NCI-H1436 treated with DMSO at 0.1 percent for 48 hours (cell line): ENCODE results near the gene PSKH1.
A peak's percentile ranks its signal among the peaks of the same experiment; 100 is the strongest.

ENCODE experiments used
- DNase-seq: peaks from one replicate; lab custom pipeline; 2025; lab: John Stamatoyannopoulos, UW

PSKH1 gene

DNA sequence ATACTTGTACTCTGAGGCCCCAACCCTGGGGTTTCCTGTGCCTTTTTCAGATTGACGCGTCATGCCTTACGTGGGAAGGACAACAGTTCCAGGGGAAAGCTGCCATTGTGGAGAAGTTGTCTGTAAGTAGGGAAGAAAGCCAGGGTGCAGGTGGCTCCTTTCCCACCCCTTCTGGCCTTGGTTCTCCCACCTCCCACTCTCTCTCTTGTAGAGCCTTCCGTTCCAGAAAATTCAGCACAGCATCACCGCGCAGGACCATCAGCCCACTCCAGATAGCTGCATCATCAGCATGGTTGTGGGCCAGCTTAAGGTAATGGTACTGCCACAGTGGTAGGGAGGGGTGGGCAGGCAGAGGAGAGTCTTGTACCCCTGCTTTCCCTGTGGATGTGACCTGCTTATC is 24.8 kb upstream of the PSKH1 start:
- no peak for DNase-seq

DNA sequence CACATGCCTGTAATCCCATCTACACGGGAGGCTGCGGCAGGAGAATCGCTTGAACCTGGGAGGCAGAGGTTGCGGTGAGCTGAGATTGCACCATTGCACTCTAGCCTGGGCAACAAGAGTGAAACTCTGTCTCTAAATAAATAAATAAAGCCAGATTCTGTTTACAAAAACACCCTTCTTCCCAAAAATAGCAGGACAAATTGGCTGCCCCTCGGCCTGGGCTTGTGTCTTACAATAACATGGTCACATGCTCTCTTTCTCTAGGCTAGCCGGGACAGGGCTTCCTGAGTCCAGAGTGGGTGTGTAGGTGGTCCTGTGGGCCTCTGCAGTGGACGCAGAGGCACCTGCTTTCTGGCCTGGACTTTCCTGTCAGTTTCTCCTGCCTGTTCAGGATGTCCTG is 23.4 kb upstream of the PSKH1 start:
- no peak for DNase-seq

DNA sequence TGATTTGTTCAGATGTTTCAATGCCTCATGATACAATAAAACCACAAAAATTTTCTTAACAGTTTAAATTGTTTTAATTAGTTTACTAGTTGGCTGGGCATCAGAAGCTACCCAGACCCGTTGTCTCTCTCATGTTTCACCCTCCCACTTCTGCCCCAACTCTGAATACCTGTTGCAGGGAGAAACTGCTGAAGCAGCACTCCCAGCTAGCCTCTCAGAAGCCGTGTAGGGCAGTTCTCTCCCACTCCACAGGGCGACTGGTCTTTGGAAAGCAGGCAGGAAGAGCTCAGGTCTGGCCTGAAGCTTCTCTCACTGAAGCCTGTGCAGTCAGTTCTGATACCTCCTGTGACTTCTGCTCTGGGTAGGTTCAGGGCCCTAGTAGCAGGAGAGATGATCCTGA is 21.8 kb upstream of the PSKH1 start:
- no peak for DNase-seq

DNA sequence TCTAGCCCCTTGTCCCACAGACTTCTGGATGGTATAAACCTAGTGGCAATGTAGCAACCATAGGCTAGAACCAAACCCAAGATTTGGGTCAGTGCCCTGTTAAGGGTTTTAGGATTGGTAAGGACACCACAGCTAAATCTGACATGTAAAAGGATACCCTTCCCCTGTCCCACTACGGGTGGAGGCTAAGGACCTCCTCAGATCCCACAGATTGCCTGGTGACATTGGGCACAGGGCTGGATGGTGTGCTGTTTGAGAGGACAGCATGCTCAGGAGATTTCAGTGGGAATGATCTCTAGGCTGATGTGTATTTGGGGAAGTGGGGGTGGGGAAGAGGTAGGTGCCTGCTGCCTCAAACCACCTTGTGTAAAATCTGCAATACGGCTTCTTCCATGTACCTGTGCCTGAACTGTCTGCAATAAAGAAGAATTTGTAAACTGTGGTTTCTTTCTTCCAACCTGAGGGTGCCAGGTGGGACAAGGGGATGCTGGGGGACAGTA is 20.9 kb upstream of the PSKH1 start:
- no peak for DNase-seq

DNA sequence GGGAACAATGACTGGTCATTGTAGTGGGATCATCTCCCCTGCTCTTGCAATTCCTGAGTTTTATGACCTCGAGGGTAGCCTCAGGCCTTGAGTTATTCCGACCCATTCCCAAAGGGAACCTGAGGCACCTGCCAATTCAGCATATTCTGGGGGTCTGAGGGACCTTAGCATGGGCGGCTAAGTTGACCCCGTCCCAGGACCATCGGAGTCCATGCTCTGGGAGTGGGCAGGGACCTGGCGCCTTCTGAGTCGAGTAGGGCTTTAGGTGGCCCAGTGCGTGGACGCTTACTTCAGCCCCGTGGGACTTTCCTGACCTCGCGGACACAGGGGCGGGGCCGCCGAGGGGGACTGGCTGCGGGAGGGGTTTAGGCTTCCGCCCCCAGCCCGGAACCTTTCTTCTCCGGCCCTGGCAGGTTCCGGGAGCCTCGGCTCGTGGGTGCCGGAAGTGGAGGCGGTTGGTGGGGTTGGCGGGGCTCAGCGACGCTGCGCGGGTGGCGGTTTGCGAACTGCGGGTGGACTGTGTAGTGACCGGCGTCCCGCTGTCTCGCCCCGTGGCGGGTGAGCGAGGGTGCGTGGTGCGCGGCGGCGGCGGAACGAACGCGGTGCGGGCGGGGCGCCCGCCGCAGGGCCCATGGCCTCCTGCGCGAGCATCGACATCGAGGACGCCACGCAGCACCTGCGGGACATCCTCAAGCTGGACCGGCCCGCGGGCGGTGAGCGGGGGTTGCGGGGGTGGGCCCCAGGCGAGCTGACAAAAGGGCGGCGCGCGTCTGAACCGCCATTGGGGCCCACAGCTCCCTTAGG is 20.2 kb upstream of the PSKH1 start, which contains the start of gene EDC4:
Gene EDC4, plus strand, starts transcription at position 422 of the 804 bp plus-strand sequence. Its CDS starts 210 bp downstream, at position 632.
- DNase-seq: no peak

DNA sequence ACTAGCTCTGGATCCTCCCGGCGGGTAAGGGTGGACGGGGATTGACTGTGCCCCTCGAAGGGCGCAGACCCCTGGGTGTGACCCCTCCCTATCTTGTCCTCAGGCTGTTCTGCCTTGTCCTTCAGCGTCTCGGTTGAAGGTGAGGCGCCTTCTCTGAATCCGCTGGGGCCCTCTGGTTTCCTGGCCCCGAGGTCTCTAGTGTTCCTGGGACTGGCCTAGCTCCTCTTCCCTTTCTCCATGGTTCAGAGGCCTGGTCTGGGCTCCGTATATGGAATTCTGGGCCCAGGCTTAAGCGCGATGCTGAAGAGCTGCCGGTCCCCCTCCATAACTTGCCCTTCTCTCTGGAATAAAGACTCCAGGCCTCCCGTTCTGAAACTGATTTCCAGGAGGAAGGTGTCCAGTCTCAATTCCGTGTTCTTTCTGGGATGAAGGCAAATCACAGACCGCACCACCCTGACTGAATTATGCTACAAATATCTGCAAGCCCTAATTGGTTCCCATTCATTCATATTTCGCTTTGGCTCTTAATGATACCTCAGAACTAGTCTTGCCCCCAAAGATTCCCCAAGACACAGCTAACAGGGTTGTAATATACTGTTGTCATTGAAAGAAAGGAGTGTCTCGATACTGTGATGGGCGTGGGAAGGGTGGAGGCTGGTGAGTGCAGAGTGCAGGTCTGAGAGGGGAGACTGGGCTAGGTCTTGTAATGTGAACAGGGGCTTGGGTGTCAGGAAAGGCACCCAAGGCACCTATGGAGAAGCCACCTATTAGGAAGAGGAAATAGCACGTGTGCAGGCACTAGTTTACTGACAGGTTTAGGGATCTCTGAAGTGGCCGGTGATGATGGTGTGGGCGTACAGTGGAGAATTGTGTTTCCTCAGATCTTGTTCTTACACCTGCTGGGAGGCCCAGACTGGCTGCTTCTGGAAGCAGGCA is 19.4 kb upstream of the PSKH1 start:
- DNase-seq: no peak

DNA sequence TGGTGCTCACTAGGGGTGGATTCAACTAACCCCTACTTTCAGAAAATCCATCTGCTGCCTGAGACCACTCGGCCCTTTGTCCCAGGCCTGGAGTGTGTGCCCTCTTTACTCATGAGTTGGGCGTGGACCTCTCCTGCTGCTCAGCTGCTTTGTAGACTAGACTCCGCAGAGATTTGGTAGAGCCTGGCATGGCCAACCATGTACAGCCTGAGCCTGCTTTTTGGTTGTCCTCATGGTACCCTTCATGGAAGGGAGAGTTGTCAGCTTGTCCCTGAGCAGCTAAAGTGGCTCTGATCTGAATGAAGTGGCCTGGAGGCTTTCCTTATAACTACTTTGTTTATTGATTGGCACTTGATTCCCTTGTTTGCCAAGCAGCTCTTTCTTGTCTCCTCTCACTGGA is 18.7 kb upstream of the PSKH1 start:
- no peak for DNase-seq

DNA sequence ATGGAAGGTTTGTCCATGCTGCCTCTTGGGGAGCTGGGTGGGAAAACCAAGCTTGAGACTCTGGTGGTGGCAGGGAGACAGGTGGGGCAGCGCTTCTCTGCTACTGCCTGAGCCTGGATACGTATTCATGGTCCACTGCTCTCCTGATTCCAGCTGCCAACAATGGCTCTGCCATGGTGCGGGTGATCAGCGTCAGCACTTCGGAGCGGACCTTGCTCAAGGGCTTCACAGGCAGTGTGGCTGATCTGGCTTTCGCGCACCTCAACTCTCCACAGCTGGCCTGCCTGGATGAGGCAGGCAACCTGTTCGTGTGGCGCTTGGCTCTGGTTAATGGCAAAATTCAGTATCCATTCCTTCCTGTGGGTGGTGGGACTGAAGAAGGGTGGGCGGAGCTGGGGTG is 16.0 kb upstream of the PSKH1 start:
- no peak for DNase-seq

DNA sequence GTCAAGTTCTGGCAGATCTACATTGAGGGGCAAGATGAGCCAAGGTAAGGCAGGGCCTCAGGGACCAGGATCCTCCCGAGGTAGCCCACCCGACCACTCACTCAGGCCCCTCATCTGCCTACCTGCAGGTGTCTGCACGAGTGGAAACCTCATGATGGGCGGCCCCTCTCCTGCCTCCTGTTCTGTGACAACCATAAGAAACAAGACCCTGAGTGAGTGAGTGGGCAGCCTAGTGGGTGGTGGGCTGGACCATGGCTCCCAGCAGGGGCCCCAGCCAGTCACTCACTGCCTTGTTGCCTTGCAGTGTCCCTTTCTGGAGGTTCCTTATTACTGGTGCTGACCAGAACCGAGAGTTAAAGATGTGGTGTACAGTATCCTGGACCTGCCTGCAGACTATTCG is 14.8 kb upstream of the PSKH1 start:
- DNase-seq: no peak

DNA sequence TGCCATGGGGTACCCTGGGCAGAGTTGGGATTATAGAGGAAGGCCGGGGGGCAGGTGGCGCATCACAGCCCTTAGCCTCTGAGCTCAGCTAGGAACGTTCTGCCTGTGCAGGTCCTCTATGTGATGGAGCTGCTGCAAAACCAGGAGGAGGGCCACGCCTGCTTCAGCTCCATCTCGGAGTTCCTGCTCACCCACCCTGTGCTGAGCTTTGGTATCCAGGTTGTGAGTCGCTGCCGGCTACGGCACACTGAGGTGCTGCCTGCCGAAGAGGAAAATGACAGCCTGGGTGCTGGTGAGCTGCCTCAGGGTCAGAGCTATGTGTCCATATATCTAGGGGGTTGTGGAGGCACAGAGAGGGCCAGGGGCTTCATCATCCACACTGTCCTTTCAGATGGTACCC is 14.2 kb upstream of the PSKH1 start:
- DNase-seq: no peak

DNA sequence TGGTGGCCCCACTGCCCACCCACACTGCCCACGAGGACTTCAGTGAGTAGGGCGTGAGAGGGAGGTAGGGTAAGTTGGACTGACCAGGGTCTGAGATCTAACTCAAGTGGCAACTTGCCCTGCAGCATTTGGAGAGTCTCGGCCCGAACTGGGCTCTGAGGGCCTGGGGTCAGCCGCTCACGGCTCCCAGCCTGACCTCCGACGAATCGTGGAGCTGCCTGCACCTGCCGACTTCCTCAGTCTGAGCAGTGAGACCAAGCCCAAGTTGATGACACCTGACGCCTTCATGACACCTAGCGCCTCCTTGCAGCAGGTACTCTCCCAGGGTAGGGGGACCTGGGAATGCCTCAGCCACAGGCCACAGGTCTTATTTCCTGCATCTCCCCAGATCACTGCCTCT is 13.6 kb upstream of the PSKH1 start:
- DNase-seq: no peak

DNA sequence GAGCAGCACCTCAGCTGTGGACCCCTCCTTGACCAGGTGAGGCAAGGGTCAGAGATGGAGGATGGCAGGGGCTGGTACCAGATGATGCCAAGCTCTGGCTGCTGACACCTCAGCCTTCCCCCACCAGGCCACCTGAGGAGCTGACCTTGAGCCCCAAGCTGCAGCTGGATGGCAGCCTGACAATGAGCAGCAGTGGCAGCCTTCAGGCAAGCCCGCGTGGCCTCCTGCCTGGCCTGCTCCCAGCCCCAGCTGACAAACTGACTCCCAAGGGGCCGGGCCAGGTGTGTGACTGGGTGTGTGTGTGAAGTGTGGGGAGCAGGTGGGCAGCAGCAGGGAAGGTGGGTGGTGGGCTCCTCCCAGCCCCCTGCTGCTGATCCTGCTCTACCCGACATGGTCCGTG is 13.1 kb upstream of the PSKH1 start:
- no peak for DNase-seq

DNA sequence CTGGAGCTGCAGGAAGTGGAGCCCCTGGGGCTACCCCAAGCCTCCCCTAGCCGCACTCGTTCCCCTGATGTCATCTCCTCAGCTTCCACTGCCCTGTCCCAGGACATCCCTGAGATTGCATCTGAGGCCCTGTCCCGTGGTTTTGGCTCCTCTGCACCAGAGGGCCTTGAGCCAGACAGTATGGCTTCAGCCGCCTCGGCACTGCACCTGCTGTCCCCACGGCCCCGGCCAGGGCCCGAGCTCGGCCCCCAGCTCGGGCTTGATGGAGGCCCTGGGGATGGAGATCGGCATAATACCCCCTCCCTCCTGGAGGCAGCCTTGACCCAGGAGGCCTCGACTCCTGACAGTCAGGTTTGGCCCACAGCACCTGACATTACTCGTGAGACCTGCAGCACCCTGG is 12.5 kb upstream of the PSKH1 start:
- DNase-seq: no peak

DNA sequence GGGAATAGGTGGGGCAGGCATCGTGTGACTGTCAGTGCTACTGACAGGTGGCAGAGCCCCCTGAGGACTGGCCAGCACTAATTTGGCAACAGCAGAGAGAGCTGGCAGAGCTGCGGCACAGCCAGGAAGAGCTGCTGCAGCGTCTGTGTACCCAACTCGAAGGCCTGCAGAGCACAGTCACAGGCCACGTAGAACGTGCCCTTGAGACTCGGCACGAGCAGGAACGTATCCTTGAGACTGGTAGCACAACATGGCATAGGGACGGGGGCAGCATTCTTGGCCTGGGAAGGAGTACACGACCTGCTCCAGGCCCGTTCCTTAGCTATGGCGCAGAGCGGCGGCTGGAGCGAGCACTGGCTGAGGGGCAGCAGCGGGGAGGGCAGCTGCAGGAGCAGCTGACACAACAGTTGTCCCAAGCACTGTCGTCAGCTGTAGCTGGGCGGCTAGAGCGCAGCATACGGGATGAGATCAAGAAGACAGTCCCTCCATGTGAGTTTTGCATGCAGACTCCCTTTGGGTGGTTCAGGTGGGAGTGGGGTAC is 11.4 kb upstream of the PSKH1 start:
- DNase-seq: no peak

DNA sequence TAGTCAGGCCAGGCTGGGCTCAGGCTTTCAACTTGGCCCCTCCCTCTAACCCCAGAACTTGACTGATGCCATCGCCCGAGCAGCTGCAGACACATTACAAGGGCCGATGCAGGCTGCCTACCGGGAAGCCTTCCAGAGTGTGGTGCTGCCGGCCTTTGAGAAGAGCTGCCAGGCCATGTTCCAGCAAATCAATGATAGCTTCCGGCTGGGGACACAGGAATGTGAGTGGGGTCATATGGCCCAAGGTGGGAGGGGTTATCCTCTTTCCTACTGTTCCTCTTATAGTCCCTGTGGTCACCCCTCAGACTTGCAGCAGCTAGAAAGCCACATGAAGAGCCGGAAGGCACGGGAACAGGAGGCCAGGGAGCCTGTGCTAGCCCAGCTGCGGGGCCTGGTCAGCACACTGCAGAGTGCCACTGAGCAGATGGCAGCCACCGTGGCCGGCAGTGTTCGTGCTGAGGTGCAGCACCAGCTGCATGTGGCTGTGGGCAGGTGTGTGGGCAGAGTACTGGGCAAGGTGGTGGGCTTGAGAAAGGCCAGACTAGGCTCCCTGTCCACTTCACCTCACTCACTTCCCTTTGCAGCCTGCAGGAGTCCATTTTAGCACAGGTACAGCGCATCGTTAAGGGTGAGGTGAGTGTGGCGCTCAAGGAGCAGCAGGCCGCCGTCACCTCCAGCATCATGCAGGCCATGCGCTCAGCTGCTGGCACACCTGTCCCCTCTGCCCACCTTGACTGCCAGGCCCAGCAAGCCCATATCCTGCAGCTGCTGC is 10.5 kb upstream of the PSKH1 start:
- DNase-seq: no peak

DNA sequence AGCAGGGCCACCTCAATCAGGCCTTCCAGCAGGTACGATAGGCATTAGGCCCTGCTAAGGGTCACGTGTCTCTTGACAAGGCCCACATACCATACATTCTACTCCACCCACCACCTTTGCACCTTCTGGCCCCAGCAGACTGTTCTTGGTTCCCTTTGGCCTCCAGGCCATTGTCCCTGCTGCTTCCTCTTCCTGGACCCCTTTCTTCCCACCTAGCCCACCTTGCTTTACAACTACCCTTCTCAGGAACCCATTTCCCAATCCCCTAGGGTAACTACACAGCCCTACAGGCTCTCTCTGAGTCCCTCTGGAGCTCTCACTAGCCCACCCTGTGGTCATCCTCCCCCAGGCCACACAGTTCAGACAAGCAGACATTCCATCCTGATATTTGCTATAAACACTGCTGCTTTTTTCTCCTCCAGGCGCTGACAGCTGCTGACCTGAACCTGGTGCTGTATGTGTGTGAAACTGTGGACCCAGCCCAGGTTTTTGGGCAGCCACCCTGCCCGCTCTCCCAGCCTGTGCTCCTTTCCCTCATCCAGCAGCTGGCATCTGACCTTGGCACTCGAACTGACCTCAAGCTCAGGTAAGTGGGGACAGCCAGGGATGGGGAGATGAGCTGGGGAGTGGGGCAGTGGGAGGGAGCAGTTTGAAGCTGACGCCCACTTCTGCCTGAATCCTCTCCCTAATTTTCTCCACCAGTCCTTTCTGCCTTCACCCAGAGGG is 9.7 kb upstream of the PSKH1 start:
- peak; percentile 1 for DNase-seq

DNA sequence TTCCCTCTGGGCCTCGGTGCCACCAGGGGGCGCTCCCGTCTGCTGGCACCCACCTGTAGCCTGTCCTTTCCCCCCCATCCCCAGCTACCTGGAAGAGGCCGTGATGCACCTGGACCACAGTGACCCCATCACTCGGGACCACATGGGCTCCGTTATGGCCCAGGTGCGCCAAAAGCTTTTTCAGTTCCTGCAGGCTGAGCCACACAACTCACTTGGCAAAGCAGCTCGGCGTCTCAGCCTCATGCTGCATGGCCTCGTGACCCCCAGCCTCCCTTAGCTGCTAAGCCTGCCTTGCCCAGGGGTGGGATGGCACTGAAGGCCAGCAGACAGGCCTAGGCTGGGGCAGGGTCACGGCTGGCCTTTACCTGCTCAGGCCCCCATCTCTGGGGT is 9.2 kb upstream of the PSKH1 start:
- DNase-seq: no peak

DNA sequence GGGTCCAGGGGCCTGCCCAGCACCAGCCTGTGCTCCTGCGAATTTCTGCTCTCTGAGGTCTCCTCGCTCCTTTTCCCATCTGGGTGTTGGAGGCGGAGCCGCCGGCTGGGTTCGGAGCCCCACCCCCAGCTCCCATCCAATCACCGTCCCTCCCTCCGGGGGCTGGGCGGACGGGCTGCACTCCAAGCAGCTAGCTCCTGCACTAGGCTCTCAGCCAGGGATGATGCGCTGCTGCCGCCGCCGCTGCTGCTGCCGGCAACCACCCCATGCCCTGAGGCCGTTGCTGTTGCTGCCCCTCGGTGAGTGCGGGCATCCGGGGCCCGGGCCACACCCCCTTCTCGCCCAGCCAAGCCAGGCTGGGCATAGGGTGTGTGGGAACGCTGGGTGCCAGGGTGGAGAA is 8.4 kb upstream of the PSKH1 start, which contains the start of gene NRN1L:
Gene NRN1L, plus strand, starts transcription at position 202 of the 400 bp plus-strand sequence. Its CDS starts 19 bp downstream, at position 221.
- DNase-seq: peak; percentile 5

DNA sequence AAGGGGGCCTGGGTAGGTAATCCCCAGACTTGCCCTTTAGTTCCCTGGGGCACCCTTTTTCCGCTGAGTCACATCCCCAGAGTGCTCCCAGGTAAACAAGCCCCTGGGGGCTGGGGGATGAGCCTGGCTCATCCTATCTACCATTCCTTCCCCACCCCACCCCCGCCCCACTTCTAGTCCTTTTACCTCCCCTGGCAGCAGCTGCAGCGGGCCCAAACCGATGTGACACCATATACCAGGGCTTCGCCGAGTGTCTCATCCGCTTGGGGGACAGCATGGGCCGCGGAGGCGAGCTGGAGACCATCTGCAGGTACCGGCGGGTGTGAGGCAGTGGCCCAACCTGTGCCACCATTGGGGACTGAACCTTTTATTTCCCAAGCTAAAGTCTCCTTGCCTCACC is 7.5 kb upstream of the PSKH1 start:
- no peak for DNase-seq

DNA sequence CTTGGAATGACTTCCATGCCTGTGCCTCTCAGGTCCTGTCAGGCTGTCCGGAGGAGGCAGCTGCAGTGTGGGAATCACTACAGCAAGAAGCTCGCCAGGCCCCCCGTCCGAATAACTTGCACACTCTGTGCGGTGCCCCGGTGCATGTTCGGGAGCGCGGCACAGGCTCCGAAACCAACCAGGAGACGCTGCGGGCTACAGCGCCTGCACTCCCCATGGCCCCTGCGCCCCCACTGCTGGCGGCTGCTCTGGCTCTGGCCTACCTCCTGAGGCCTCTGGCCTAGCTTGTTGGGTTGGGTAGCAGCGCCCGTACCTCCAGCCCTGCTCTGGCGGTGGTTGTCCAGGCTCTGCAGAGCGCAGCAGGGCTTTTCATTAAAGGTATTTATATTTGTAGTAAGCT is 7.1 kb upstream of the PSKH1 start:
- no peak for DNase-seq

DNA sequence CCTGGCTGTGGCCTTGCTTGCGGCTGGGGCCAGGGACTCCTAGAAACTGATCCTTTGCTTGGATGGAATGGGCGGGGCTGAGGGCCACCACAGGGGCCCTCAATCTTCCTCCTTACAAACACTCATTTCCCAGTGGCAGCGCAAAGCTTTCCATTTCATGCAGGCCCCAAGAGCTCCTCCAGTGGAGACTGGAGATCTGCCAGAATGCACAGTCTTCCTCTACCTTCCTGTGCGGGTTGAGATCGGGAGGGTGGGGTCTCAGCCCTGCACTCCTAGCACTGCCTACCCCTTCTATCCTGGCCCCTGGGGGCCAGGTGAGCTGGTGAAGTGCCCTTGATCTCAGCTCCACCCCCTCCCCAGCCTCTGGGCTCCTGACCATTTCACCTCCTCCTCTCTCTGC is 6.7 kb upstream of the PSKH1 start:
- no peak for DNase-seq
